ENCODE data around the gene TBC1D14. TPM values are rescaled to one million over a fixed set of nuclear protein-coding genes. Genes with fewer than 3 reads are reported as not detected.

TBC1D14 gene
- total RNA-seq, 2 experiments from 2014 or later, result 38.4 to 44.1 TPM

GRCh38 chr4:7005571-7005970 lies 95.9 kb downstream of the TBC1D14 start:
- Histone ChIP-seq H3K4me2 (ENCODE audit: low read length) (no peak overlapping the region), H2AFZ (ENCODE audit: low read length) (no peak overlapping the region), H3K79me2 (ENCODE audit: insufficient read depth, low read depth, low read length) (no peaks in the 10 kb centered on the region), H3K27ac (ENCODE audit: low read depth, low read length, poor library complexity, severe bottlenecking) (no peak overlapping the region), H3K4me1 (ENCODE audit: insufficient read depth, low read length, poor library complexity, severe bottlenecking) (no peaks in the 10 kb centered on the region), H4K20me1 (ENCODE audit: insufficient read depth, low read length) (no peaks in the 10 kb centered on the region), H3K9me2 (ENCODE audit: insufficient read depth, low read length) (no peaks in the 10 kb centered on the region), H3K4me3 (ENCODE audit: low read depth, low read length, poor library complexity, severe bottlenecking) (no peak overlapping the region), H3K9me3 (ENCODE audit: low read length) (no peaks in the 10 kb centered on the region), H3K36me3 (ENCODE audit: insufficient read depth, low read length) (peaks cover 83% of the 10 kb centered on the region)
- DNase-seq (ENCODE audit: low spot score), result no peak
- intact Hi-C loops (cut with micrococcal nuclease; ENCODE audit: unreplicated experiment), result no loop called here
- BruUV-seq (replicated peaks), result no TSS peak
- ChIA-PET CTCF (ENCODE audit: unreplicated experiment) (no interaction called here), POLR2A (no interaction called here)
- TF ChIP-seq EZH2phosphoT487 (IDR thresholded peaks at IDR 0.05; ENCODE audit: borderline replicate concordance, low read depth, low read length), result no peak
- TF ChIP-seq CTCF (conservative IDR thresholded peaks at IDR 0.05; ENCODE audit: low read length), result no peak

GRCh38 chr4:7006411-7006810 lies 96.8 kb downstream of the TBC1D14 start:
- ChIA-PET CTCF (ENCODE audit: unreplicated experiment) (no interaction called here), POLR2A (no interaction called here)
- no peak overlapping the region for H2AFZ ChIP-seq (ENCODE audit: low read length)
- H3K4me3 ChIP-seq (ENCODE audit: low read depth, low read length, poor library complexity, severe bottlenecking), result no peak overlapping the region
- no peaks in the 10 kb centered on the region for H3K79me2 ChIP-seq (ENCODE audit: insufficient read depth, low read depth, low read length)
- H3K9me2 ChIP-seq (ENCODE audit: insufficient read depth, low read length), result no peaks in the 10 kb centered on the region
- TF ChIP-seq EZH2phosphoT487 (IDR thresholded peaks at IDR 0.05; ENCODE audit: borderline replicate concordance, low read depth, low read length), result no peak
- TF ChIP-seq CTCF (conservative IDR thresholded peaks at IDR 0.05; ENCODE audit: low read length), result no peak
- intact Hi-C loops (cut with micrococcal nuclease; ENCODE audit: unreplicated experiment), result no loop called here
- H3K4me1 ChIP-seq (ENCODE audit: insufficient read depth, low read length, poor library complexity, severe bottlenecking), result no peaks in the 10 kb centered on the region
- H3K4me2 ChIP-seq (ENCODE audit: low read length), result no peak overlapping the region
- H3K27ac ChIP-seq (ENCODE audit: low read depth, low read length, poor library complexity, severe bottlenecking), result no peak overlapping the region
- no peaks in the 10 kb centered on the region for H4K20me1 ChIP-seq (ENCODE audit: insufficient read depth, low read length)
- no peaks in the 10 kb centered on the region for H3K9me3 ChIP-seq (ENCODE audit: low read length)
- BruUV-seq (replicated peaks), result no TSS peak
- DNase-seq (ENCODE audit: low spot score), result no peak
- peaks cover 83% of the 10 kb centered on the region for H3K36me3 ChIP-seq (ENCODE audit: insufficient read depth, low read length)

GRCh38 chr4:7007142-7007907 lies 97.7 kb downstream of the TBC1D14 start:
- Histone ChIP-seq H3K4me1 (ENCODE audit: insufficient read depth, low read length, poor library complexity, severe bottlenecking) (no peaks in the 10 kb centered on the region), H2AFZ (ENCODE audit: low read length) (no peak overlapping the region), H3K27ac (ENCODE audit: low read depth, low read length, poor library complexity, severe bottlenecking) (no peak overlapping the region), H3K9me3 (ENCODE audit: low read length) (no peaks in the 10 kb centered on the region), H3K79me2 (ENCODE audit: insufficient read depth, low read depth, low read length) (no peaks in the 10 kb centered on the region), H4K20me1 (ENCODE audit: insufficient read depth, low read length) (no peaks in the 10 kb centered on the region), H3K9me2 (ENCODE audit: insufficient read depth, low read length) (no peaks in the 10 kb centered on the region), H3K36me3 (ENCODE audit: insufficient read depth, low read length) (peaks cover 78% of the 10 kb centered on the region), H3K4me3 (ENCODE audit: low read depth, low read length, poor library complexity, severe bottlenecking) (no peak overlapping the region), H3K4me2 (ENCODE audit: low read length) (no peak overlapping the region)
- no peak for TF ChIP-seq EZH2phosphoT487 (IDR thresholded peaks at IDR 0.05; ENCODE audit: borderline replicate concordance, low read depth, low read length)
- no peak for TF ChIP-seq CTCF (conservative IDR thresholded peaks at IDR 0.05; ENCODE audit: low read length)
- no peak for DNase-seq (ENCODE audit: low spot score)
- intact Hi-C loops (cut with micrococcal nuclease; ENCODE audit: unreplicated experiment), result no loop called here
- ChIA-PET POLR2A (no interaction called here), CTCF (ENCODE audit: unreplicated experiment) (no interaction called here)
- no TSS peak for BruUV-seq (replicated peaks)
